ENCODE data around the gene SF3A2.

The SF3A2 gene

GRCh38 chr19:2249010-2249866, 12.6 kb downstream of the SF3A2 start, which contains the start of gene AMH:
AMH (plus strand) TSS chr19:2249323; CDS start chr19:2249333, 10 bp downstream.
- Histone ChIP-seq H3K36me3 (ENCODE audit: control insufficient read depth, insufficient read depth, low read length) (no peaks in the 10 kb centered on the region), H3K4me1 (no peaks in the 10 kb centered on the region), H3K9ac (no peak within 1 kb of the TSS), H3K9me3 (ENCODE audit: control insufficient read depth, low read length) (no peaks in the 10 kb centered on the region), H3K27ac (no peak within 1 kb of the TSS), H3K4me3 (ENCODE audit: low read depth, low read length) (no peak within 1 kb of the TSS), H3K4me2 (ENCODE audit: low read length) (no peak within 1 kb of the TSS), H3K27me3 (ENCODE audit: control insufficient read depth, insufficient read depth, low read length) (peaks cover 14% of the 10 kb centered on the region), H3K79me2 (no peaks in the 10 kb centered on the region), H2AFZ (no peak within 1 kb of the TSS)
- no peak for TF ChIP-seq CTCF (IDR thresholded peaks at IDR 0.05)

GRCh38 chr19:2249880-2250765, 13.5 kb downstream of the SF3A2 start:
- Histone ChIP-seq H3K27me3 (ENCODE audit: control insufficient read depth, insufficient read depth, low read length) (peaks cover 14% of the 10 kb centered on the region), H2AFZ (no peak overlapping the region), H3K9me3 (ENCODE audit: control insufficient read depth, low read length) (no peaks in the 10 kb centered on the region), H3K79me2 (no peaks in the 10 kb centered on the region), H3K4me3 (ENCODE audit: low read depth, low read length) (no peak overlapping the region), H3K9ac (no peak overlapping the region), H3K27ac (no peak overlapping the region), H3K4me1 (no peaks in the 10 kb centered on the region), H3K36me3 (ENCODE audit: control insufficient read depth, insufficient read depth, low read length) (no peaks in the 10 kb centered on the region), H3K4me2 (ENCODE audit: low read length) (no peak overlapping the region)
- TF ChIP-seq CTCF (IDR thresholded peaks at IDR 0.05): no peak

- Histone ChIP-seq H3K4me3 (ENCODE audit: low read depth, low read length) (no peak overlapping the region), H3K4me2 (ENCODE audit: low read length) (no peak overlapping the region), H3K9me3 (ENCODE audit: control insufficient read depth, low read length) (no peaks in the 10 kb centered on the region), H3K36me3 (ENCODE audit: control insufficient read depth, insufficient read depth, low read length) (no peaks in the 10 kb centered on the region), H3K27ac (no peak overlapping the region), H3K27me3 (ENCODE audit: control insufficient read depth, insufficient read depth, low read length) (peaks cover 14% of the 10 kb centered on the region), H3K79me2 (no peaks in the 10 kb centered on the region), H2AFZ (no peak overlapping the region), H3K9ac (no peak overlapping the region), H3K4me1 (no peaks in the 10 kb centered on the region)
- no peak for TF ChIP-seq CTCF (IDR thresholded peaks at IDR 0.05)
Observed at GRCh38 chr19:2250766-2251105, 14.1 kb downstream of the SF3A2 start.

GRCh38 chr19:2251106-2252054, 14.8 kb downstream of the SF3A2 start:
- Histone ChIP-seq H2AFZ (no peak overlapping the region), H3K36me3 (ENCODE audit: control insufficient read depth, insufficient read depth, low read length) (no peaks in the 10 kb centered on the region), H3K4me3 (ENCODE audit: low read depth, low read length) (no peak overlapping the region), H3K9ac (no peak overlapping the region), H3K79me2 (no peaks in the 10 kb centered on the region), H3K4me2 (ENCODE audit: low read length) (no peak overlapping the region), H3K27ac (no peak overlapping the region), H3K4me1 (no peaks in the 10 kb centered on the region), H3K27me3 (ENCODE audit: control insufficient read depth, insufficient read depth, low read length) (peaks cover 14% of the 10 kb centered on the region), H3K9me3 (ENCODE audit: control insufficient read depth, low read length) (no peaks in the 10 kb centered on the region)
- no peak for TF ChIP-seq CTCF (IDR thresholded peaks at IDR 0.05)

All from parathyroid adenoma (tissue), 2 donors.